Erythroblast (primary cell): Measurements from ENCODE around the gene CNOT1.

ENCODE experiments used
- GATA1 ChIP-seq: IDR thresholded peaks from 2 replicates; pipeline ENCODE4 v1.6.1; 2011; ENCODE audit warnings: low read depth, mild to moderate bottlenecking, control low read depth, low read length, moderate library complexity
- POLR2A ChIP-seq: IDR thresholded peaks from 2 replicates; pipeline ENCODE4 v1.6.1; 2011; ENCODE audit warnings: mild to moderate bottlenecking, low read length

DNA sequence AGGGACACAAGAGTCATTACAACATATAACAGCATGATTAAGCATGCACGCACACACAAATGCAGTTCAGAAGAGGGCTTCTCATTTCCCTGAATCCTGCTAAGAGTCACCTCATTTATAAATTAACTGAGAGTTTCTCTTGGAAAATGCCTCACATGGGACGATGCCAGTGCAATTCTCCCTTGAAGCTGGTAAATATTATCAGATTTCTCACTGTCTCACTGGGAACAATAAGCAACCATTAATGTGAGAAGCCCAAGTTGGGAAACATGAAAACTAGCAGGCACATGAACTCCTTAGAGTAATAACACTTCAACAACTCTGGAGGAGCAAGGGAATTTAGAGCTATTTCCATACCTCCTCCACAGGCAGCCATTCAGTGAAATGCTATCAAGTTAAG, 87.9 kb downstream of the CNOT1 start:
- TF ChIP-seq POLR2A = no peak
- no peak for TF ChIP-seq GATA1
